Measurements from ENCODE around the gene A2ML1. TPM values are rescaled to one million over a fixed set of nuclear protein-coding genes. Genes with fewer than 3 reads are reported as not detected.
"Not testable (repeated sequence)": the region's sequence is repeated elsewhere in the genome, so short reads cannot be mapped to it uniquely, and the experiment has no call there.

A2ML1 gene
- total RNA-seq, 1 donor from 2014 or later: not detected

DNA sequence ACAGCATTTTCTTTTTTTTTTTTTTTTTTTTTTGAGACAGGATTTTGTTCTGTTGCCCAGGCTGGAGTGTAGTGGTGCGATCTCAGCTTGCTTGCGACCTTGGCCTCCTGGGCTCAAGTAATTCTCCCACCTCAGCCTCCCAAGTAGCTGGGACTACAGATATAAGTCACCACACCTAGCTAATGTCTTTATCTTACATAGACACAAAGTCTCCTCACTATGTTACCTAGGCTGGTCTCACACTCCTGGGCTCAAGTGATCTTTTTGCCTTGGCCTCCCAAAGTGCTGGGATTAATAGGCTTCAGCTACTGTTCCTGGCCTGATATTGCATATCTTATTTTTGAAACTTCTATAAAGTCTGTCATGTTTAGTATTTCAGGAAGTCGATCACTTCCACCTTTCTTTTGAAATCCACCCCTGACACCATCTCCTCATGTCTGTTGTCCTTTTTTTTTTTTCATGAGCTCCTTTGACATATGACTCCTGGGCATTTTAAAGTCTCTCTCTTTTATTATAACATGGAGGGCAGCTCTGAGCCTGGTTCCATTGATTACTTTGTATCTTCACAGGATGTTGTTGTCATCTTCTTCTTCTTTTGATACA is 5.9 kb upstream of the A2ML1 start:
- intact Hi-C loops (cut with micrococcal nuclease): no loop called here

DNA sequence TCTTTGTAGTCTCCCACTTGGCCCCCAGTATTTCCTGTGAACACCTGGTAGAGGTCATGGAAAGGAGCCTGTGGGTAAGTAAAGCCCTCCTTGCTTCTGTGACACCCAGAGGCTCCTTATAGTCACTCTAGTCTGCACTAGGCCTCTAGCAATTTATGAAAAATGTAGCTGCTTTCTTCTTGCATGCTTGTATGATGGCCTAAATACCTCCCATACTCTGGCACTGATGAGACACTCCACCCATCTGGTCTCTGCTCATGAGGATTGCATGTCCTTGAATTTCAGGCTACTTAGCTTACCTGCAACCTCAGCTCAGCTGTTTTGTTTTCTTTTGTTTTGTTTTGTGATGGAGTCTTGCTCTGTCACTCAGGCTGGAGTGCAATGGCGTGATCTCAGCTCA is 4.6 kb upstream of the A2ML1 start:
- intact Hi-C loops (cut with micrococcal nuclease): no loop called here

DNA sequence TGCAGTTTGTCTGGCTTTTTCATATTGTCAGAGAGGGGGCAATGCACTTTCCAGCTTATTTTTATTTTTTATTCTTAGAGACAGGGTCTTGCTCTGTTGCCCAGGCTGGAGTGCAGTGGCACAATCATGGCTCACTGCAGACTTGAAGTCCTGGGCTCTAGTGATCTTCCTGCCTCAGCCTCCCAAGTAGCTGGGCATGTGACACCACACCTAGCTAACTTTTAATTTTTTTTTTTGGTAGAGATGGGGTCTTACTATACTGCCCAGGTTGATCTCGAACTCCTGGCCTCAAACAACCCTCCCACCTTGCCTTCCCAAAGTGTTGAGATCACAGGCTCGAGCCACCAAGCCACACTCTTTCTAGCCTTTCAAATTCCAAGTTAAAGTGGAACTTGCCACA is 3.9 kb upstream of the A2ML1 start:
- intact Hi-C loops (cut with micrococcal nuclease): no loop called here

DNA sequence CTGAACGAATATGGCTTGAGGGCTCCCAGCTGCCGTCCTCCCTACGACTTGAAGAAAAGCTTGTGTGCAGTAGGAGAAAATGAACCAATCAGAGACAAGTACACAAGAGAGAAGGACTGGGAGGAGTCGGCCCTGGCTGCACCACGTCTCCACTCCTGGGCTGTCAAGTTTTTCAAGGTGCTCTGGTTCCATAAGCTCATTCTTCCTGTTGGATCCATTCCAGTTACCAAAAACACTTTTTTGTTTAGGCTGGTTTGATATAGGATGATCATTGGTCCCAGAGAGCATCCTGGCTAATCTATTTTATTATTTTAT is 2.8 kb upstream of the A2ML1 start:
- intact Hi-C loops (cut with micrococcal nuclease): no loop called here

DNA sequence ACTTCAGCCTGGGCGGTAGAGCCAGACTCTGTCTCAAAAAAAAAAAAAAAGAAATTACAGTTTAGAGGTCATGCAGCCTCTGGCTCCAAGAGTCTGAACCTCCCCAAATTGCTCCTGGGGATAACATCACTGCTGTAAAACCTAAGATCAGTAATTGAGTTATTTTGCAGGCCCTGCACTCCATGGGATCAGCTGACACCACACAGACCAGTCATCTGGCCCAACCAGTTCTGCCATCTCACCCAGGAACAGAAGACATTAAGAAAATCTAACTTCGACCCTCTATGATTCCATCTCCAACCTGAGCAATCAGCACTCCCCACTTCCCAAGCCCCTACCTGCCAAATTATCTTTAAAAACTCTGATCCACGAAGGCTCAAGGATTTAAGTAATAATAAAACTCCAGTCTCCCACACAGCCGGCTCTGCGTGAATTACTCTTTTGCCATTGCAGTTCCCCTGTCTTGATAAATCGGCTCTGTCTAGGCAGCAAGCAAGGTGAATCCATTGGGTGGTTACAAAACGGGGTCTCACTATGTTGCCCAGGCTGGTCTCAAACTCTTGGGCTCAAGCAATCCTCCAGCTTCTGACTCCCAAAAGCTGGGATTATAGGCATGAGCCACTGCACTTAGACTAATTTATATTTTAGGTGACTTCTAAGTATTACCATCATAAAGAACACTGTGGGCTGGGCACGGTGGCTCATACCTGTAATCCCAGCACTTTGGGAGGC is 1.6 kb upstream of the A2ML1 start:
- intact Hi-C loops (cut with micrococcal nuclease): not testable (repeated sequence)

DNA sequence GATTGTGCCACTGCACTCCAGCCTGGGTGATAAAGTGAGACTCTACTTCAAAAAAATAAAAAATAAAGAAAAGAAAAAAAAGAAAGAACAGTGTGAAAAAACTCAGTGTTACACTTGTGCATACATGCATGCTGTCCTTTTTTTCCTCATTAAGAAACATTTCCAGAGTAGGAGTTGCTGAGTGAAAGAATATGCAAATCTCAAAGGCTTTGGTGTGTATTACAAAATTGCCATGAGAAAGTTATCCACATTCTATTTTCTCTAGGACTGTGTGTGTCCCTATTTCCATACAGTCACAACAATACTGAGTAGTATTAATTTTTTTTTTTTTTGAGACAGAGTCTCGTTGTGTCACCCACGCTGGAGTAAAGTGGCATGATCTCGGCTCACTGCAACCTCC is 830 bp upstream of the A2ML1 start:
- intact Hi-C loops (cut with micrococcal nuclease): no loop called here

DNA sequence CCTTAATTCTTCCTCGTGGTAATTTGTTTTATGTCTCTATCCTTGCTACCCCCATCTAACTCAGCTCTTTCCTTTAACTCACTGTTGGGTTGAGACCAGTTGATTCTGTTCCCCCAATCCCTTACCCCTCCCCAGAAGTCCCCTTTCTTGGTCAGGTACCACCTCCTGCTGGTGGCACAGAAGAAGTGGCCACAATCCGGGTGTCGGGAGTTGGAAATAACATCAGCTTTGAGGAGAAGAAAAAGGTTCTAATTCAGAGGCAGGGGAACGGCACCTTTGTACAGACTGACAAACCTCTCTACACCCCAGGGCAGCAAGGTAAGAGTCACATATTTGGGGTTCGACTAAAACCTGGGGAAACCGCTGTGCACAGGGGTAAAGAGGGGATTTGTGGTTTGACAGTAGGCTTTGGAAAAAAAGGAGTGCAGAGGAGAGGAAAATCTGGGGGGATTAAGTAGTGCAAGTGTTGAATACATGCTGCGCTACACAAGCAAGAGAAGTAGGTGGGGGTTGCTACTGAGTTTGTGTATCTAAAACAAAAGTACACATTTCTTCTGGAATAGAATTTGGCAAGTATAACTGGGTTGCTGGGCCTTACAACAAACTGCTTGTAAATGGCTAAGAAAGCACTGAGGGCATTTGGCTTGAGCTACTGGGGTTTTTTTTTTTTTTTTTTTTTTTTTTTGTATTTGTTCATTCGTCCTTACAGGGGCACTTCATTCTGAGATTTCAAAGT is 1.3 kb downstream of the A2ML1 start:
- intact Hi-C loops (cut with micrococcal nuclease): no loop called here

DNA sequence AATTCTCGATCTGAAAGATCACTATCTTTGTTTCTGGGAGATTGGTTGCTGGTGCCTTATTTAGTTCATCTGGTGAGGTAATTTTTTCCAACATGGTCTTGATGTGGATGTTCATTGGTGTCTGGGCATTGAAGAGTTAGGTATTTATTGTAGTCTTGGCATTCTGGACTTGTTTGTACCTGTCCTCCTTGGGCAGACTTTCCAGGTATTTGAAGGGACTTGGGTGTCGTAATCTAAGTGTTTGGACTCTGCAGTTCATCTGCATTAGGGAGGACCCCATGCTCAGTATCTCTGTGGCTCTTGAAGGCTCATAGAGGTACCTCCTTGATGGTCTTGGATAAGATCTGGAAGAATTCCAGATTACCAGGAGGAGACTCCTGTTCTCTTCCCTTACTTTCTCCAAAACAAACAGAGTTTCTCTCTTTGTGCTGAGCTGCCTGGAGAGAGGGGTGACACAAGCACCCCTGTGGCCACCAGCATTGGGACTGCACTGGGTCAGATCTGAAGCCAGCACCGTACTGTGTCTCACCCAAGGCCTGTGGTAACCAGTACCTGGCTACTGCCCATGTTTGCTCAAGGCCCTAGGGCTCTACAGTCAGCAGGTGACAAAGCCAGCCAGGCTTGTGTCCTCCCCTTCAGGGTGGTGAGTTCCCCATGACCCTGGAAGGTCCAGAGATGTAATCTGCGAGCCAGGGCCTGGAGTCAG is 5.3 kb downstream of the A2ML1 start:
- intact Hi-C loops (cut with micrococcal nuclease): no loop called here

DNA sequence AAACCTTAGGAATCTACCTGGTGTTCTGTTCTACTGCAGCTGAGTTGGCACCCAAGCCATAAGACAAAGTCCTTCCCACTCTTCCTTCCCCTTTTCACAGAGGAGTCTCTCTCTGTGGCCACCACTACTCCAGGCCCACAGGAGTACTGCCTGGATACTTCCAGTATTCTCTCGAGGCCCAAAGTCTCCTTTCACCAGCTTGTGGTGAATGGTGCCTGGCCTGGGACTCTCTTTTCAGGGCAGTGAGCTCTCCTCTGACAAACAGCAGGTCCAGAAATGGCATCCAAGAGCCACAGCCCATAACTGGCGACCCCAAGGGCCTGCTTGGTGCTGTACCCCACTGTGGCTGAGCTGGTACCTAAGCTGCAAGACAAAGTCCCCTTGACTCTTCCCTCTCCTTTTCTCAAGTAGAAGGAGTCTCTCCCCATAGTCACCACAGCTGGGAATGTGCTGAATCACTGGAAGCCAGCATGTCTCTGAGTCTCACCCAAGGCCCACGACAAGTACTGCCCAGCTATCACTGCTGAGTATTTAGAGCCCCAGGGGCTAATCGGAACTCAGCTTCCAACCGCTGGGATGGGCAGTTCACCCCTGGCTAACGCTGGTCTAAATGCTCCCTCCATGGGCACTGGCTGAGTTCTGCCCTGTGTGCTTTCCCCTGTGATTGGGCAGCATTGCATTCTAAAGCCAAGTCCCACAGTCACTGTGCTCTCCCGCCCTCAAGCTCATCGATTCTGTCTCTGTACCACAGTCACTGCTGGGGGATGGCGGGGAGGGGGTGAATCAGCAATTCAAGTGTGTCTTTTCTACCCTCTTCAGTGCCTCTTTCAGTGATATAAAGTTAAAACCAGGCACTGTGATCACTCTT is 6.1 kb downstream of the A2ML1 start:
- intact Hi-C loops (cut with micrococcal nuclease): no loop called here

DNA sequence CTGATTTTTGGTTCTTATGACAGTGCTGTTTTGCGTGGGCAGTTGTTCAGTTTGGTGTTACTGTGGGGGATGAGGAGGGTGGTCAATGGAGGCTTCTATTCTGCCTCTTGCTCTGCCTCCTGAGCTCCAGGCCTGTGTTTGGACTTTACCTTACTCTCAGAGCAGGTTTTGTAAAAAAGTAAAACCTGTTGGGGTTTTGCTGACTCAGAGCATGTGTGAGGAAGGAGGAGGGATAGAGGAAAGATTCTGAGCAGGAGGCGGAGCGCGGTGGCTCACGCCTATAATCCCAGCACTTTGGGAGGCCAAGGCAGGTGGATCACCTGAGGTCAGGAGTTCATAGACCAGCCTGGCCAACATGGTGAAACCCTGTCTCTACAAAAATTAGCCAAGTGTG is 6.7 kb downstream of the A2ML1 start:
- intact Hi-C loops (cut with micrococcal nuclease): no loop called here

DNA sequence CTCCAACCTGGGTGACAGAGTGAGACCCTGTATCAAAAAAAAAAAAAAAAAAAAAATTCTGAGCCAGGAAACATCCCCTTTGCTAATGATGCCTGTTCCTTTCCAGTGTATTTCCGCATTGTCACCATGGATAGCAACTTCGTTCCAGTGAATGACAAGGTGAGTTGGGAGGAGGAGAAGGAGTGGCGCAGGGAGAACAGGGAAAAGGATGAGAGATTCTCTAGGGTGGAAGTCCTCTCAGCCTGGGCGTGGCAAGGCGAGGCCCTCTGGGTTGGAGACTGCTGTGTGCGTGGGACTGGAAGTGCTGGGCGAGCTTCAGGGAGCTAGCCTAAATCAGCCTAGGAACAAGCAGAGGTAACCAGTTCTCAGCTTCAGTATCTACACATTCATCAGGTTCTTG is 7.2 kb downstream of the A2ML1 start:
- intact Hi-C loops (cut with micrococcal nuclease): no loop called here

DNA sequence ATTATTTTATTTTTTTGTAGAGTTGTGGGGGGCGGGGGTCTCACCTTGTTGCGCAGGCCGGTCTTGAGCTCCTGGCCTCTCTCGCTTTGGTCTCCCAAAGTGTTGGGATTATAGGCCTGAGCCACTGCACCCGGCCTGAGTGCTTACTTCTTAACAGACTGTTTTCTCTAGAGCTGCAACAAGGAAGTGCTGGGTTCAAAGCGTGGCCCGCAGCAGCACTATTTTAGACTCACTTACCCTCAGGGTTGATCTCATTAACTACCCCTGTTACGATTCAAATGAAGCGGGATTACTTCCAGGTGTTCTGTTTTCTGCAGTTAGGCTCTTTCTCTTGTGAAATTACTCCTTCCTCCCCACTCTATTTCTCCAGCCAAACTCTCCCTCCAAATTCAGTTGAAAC is 8.7 kb downstream of the A2ML1 start:
- intact Hi-C loops (cut with micrococcal nuclease): no loop called here

DNA sequence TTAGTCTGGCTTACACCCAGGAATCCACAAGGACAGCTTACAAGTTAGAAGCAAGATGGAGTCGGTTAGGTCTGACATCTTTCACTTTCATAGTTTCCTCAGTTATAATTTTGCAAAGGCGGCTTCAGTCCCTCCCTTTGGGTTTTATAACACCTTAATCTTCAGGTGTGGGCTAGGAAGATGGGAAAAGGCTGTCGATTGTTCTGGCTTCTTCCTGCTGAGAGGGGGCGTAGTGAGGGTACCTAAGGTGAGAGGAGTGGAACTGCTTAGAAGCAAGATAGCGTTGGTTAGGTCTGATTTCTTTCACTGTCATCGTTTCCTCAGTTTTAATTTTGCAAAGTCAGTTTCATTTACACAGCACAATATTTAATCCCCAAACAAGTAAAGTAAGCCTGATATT is 10.1 kb downstream of the A2ML1 start:
- intact Hi-C loops (cut with micrococcal nuclease): no loop called here

DNA sequence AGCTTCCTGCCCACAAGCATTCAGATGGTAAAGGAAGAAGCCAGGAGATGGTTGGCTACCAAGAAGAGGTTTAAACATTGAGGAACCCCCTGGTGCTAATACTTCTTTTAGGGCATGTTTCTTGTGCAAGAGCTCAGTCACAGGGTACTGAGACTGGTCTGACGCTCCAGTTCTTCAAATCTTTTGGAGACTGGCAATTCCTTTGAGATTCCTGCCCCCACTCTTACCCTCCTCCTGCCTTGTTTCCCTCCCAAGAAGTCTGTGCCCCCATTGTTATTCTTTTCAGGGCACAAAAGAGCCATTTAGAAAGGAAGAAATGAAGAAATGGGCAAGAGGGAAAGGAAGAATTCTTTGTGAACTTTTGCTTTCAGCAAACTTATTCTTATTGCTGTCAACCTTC is 11.8 kb downstream of the A2ML1 start:
- intact Hi-C loops (cut with micrococcal nuclease): no loop called here

DNA sequence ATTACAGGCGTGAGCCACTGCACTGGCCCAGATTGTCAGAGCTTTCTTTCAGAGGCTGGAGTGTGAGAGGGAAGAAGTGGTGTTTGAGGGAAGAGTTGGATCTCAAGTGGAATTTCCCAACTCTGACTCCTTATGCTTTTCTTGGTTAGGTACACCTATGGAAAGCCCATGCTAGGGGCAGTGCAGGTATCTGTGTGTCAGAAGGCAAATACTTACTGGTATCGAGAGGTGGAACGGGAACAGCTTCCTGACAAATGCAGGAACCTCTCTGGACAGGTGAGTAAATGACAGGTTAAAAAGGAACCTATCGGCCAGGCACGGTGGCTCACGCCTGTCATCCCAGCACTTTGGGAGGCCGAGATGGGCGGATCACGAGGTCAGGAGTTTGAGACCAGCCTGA is 14.9 kb downstream of the A2ML1 start:
- intact Hi-C loops (cut with micrococcal nuclease): no loop called here

DNA sequence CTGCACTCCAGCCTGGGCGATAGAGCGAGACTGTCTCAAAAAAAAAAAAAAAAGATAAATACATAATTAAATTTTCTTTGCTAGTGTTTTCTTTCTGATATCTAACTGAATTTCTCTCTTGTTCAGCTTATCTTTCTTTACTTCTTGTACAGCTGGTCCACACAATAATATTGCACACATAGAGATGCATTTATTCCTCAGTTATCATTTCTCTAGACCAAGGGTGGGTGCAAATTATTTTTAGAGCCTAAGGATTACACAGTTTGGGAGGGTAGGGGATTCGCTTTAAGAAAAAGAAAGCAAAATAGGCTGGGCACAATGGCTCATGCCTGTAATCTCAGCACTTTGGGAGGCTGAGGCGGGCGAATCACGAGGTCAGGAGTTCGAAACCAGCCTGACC is 17.9 kb downstream of the A2ML1 start:
- intact Hi-C loops (cut with micrococcal nuclease): no loop called here

DNA sequence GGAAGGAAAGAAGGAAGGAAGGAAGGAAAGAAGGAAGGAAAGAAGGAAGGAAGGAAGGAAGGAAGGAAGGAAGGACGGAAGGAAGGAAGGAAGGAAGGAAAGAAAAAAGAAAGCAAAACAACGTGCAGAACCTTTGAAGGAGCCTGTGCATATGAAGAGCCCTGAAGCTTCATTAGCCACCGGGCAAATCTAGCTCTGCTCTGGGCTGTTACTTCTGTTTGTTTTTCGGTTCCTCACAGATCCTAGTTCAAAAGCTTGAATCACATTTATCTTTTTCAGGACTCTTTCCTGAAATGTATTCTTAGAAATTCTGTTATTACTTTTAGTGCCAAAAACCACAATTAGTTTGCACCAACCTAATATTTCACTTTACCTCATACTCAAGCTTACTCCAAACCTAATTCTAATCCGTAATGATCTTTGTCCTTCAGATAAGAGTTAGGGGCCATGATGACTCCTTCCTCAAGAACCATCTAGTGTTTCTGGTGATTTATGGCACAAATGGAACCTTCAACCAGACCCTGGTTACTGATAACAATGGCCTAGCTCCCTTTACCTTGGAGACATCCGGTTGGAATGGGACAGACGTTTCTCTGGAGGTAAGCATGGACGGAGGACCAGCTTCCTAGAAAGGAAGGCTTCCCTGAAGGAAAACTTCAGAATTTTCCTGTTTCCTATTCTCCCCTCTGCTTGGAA is 18.7 kb downstream of the A2ML1 start:
- intact Hi-C loops (cut with micrococcal nuclease): no loop called here

DNA sequence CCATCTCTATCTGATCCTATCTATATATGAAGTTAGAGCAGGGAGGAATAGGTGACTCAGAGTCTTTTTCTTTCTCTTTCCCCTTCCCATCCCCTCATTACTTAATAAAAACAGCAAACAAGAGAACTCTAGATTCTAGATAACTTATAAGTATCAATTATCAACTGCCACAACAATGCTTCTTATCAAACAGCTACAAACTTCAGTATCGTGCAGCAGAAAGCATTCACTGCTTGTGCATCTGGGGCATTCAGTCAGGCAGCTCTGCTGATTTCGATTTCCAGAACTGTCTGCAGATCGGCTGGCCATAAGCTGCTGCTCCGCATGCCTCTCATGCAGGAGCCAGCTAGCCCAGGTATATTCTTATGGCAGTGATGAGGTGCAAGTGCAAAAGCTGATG is 19.4 kb downstream of the A2ML1 start:
- intact Hi-C loops (cut with micrococcal nuclease): no loop called here

DNA sequence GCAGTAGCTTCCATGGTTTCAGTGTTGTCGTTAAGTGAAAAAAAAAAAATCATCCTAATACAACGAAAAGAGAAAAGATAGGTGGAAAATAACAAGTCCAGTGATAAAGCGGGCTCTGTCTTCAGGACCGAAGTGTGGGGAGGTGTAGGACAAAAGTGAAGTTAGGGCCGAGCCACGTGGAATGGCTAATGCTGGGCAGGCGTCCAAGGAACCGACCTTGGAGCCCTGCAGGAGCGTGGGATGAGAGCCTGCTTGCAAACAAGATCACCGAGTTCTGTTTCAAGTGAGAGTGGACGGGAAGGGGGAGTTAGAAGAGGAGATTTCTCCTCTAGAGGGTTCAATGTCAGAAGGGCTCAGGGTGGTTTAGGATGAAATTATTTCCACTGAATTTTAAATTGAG is 22.2 kb downstream of the A2ML1 start:
- intact Hi-C loops (cut with micrococcal nuclease): no loop called here

DNA sequence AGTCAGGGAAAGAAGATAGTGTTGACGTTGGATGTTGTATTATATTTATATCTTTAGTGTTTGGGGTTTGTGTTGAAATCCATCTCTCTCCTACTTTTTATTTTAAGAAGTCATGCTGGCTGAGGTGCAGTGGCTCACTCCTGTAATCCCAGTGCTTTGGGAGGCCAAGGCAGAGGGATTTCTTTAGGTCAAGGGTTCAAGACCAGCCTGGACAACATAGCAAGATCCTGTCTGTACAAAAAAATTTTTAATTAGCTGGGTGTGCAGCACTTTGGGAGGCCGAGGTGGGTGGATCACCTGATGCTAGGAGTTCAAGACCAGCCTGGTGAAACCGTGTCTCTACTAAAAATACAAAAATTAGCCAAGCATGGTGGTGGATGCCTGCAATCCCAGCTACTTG is 23.9 kb downstream of the A2ML1 start:
- intact Hi-C loops (cut with micrococcal nuclease): no loop called here

DNA sequence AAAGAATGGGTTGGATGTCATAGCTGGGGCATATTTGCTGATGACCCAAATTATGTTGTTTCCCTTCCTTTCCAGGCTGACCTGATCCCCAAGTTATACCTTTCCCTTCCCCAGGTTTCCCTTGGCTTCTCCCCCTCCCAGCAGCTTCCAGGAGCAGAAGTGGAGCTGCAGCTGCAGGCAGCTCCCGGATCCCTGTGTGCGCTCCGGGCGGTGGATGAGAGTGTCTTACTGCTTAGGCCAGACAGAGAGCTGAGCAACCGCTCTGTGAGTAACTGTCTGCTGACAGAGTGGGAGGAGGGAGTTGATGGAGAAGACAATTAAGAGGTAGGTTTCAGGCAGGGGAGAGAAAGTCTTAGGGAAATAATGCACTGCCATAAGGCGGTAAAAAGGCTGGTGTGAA is 25.0 kb downstream of the A2ML1 start:
- intact Hi-C loops (cut with micrococcal nuclease): no loop called here

Data from T-helper 2 cell treated with Interferon-gamma antibody and Interleukin-4, amounts not matched to agents 100 ng/mL and 5 ng/mL, for 36 hours (primary cell).